ENCODE data around the gene OR5W2. TPM values are rescaled to one million over a fixed set of nuclear protein-coding genes. Genes with fewer than 3 reads are reported as not detected.
"Not testable (repeated sequence)": the region's sequence is repeated elsewhere in the genome, so short reads cannot be mapped to it uniquely, and the experiment has no call there.

The OR5W2 gene
- polyA plus RNA-seq, 1 experiment = not detected

DNA sequence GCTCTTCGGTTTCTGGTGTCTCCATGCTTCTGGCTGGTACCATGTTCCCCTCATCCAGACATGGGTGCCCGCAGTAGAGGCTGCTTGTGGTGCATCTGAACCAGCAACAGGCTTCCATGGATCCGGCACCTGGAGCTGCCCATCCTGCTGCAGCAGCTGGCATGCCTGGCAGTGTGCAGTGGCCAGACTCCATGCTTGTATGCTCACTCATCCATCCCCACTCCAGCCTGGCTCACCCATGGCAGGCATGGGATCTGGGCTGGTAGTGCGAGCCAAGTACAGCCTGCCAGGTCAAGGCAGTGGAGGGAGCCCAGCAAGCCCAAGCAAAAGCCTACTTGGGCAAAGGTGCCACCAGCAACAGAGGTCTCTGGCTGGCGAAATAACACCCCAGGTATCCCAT lies 6.2 kb upstream of the OR5W2 start:
- POLR2A ChIA-PET = no interaction called here
- TF ChIP-seq CTCF (IDR thresholded peaks at IDR 0.05; ENCODE audit: insufficient read depth, low read depth, low read length) = no peak
- no peak overlapping the region for H3K4me3 ChIP-seq (ENCODE audit: low read depth, low read length)
- no peaks in the 10 kb centered on the region for H3K27me3 ChIP-seq (ENCODE audit: control insufficient read depth, insufficient read depth, low read length)
- DNase-seq (ENCODE audit: low read depth) = no peak
- H3K36me3 ChIP-seq (ENCODE audit: control insufficient read depth, insufficient read depth, low read length) = no peaks in the 10 kb centered on the region
- CTCF ChIA-PET = no interaction called here

GRCh38 chr11:55902308-55902707 lies 12.1 kb downstream of the OR5W2 start:
- no peak for DNase-seq (ENCODE audit: low read depth)
- Histone ChIP-seq H3K27me3 (ENCODE audit: control insufficient read depth, insufficient read depth, low read length) (no peaks in the 10 kb centered on the region), H3K4me3 (ENCODE audit: low read depth, low read length) (no peak overlapping the region), H3K36me3 (ENCODE audit: control insufficient read depth, insufficient read depth, low read length) (no peaks in the 10 kb centered on the region)
- POLR2A ChIA-PET = no interaction called here
- no peak for TF ChIP-seq CTCF (IDR thresholded peaks at IDR 0.05; ENCODE audit: insufficient read depth, low read depth, low read length)
- CTCF ChIA-PET = no interaction called here

DNA sequence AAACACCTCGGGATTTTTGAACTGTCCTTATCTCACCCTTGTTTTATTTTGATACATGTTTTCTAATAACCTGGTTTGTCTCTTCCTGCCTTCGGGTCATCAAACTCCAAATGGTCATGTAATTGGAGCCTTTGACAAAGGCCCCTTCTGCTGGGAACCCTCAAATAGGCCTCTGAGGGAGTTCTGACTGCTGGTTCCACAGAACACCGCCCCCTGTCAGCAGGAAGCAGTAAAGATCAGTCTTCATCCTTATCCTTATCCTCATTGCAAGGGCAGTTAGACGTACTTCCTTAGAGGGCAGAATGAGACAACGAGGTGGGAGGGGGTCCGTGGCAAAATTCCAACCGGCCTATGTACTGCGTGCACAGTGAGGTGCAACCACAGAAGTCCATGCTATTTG lies 19.2 kb downstream of the OR5W2 start:
- H3K36me3 ChIP-seq (ENCODE audit: control insufficient read depth, insufficient read depth, low read length) = no peaks in the 10 kb centered on the region

GRCh38 chr11:55885481-55885880 lies 28.9 kb downstream of the OR5W2 start:
- H3K27me3 ChIP-seq (ENCODE audit: control insufficient read depth, insufficient read depth, low read length); H3K36me3 ChIP-seq (ENCODE audit: control insufficient read depth, insufficient read depth, low read length); H3K4me3 ChIP-seq (ENCODE audit: low read depth, low read length); DNase-seq (ENCODE audit: low read depth); CTCF ChIA-PET; POLR2A ChIA-PET: not testable (repeated sequence)

More for the DNA sequence above, 19.2 kb downstream of the OR5W2 start:
- ChIA-PET CTCF (no interaction called here), POLR2A (no interaction called here)
- Histone ChIP-seq H3K4me3 (ENCODE audit: low read depth, low read length) (no peak overlapping the region), H3K27me3 (ENCODE audit: control insufficient read depth, insufficient read depth, low read length) (no peaks in the 10 kb centered on the region)
- no peak for TF ChIP-seq CTCF (IDR thresholded peaks at IDR 0.05; ENCODE audit: insufficient read depth, low read depth, low read length)
- no peak for DNase-seq (ENCODE audit: low read depth)

DNA sequence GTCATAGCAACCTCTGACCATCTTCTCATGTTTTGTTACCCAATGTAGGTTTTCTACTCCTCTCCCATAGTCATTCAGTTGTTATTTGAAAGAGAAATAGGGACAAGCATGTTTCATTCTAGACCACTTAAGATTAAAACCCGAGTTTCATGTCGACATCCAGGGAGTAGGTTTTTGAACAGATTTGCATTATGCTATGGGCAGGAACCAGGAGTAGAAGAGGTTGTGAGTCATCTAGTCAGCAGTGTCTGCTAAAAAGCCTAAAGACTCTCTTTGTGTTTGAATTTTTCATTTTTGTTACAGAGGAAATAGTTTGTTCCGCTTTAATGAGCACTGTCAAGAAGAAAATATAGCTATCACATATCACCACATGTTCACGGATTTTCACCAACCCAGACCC lies 29.4 kb downstream of the OR5W2 start:
- DNase-seq (ENCODE audit: low read depth); CTCF ChIA-PET; POLR2A ChIA-PET; H3K27me3 ChIP-seq (ENCODE audit: control insufficient read depth, insufficient read depth, low read length); H3K36me3 ChIP-seq (ENCODE audit: control insufficient read depth, insufficient read depth, low read length); H3K4me3 ChIP-seq (ENCODE audit: low read depth, low read length): not testable (repeated sequence)

GRCh38 chr11:55882997-55883396 lies 31.4 kb downstream of the OR5W2 start, which contains the start of gene TRIM51:
Gene TRIM51 (plus strand): TSS chr11:55883297. CDS start chr11:55885429, 2,132 bp downstream.
- DNase-seq (ENCODE audit: low read depth); H3K27me3 ChIP-seq (ENCODE audit: control insufficient read depth, insufficient read depth, low read length); H3K36me3 ChIP-seq (ENCODE audit: control insufficient read depth, insufficient read depth, low read length); POLR2A ChIA-PET; CTCF ChIA-PET; H3K4me3 ChIP-seq (ENCODE audit: low read depth, low read length): not testable (repeated sequence)

DNA sequence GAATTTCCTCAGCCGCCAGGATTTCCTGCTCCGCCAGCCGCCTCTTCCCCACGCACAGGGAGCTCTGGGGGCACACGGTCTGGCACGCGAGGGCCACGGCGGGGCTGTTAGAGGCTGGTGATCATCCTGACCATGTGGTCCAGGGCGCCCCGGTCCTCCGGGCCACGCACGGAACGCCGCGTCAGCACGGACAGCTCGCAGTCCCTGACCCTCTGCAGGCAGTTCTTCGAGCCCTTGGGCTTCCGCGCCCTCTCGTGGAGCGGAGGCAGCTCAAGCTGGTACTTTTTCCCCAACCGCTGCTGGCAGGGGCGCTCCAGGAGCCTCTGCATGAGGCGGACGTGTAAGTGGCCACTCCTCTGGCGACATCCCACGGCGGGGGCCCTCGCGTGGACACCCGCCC lies 41.2 kb downstream of the OR5W2 start:
- POLR2A ChIA-PET; H3K4me3 ChIP-seq (ENCODE audit: low read depth, low read length); CTCF ChIA-PET; DNase-seq (ENCODE audit: low read depth); H3K27me3 ChIP-seq (ENCODE audit: control insufficient read depth, insufficient read depth, low read length); H3K36me3 ChIP-seq (ENCODE audit: control insufficient read depth, insufficient read depth, low read length): not testable (repeated sequence)

- CTCF ChIA-PET; DNase-seq (ENCODE audit: low read depth); H3K27me3 ChIP-seq (ENCODE audit: control insufficient read depth, insufficient read depth, low read length); H3K4me3 ChIP-seq (ENCODE audit: low read depth, low read length); POLR2A ChIA-PET; H3K36me3 ChIP-seq (ENCODE audit: control insufficient read depth, insufficient read depth, low read length): not testable (repeated sequence)
Measured at GRCh38 chr11:55872731-55873130, 41.7 kb downstream of the OR5W2 start.

DNA sequence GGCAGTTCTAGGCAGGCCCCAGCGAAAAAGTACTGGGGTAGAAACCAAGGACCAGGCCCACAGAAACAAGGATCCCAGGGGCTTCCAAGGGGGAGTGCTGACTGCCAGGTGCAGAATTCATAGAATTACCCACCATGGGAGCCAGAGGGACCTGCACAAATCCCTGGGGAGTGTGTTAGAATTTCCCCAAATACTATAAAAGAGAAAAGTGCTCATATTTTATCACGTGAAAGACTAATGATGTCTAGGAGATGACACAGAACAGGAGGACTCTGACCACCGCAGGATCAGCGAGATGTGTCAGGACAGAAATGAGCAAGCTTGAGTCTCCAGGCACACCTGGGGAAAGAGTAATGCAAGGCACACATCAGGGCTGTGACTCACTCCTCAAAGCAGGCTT lies 47.0 kb downstream of the OR5W2 start:
- POLR2A ChIA-PET; H3K36me3 ChIP-seq (ENCODE audit: control insufficient read depth, insufficient read depth, low read length); H3K4me3 ChIP-seq (ENCODE audit: low read depth, low read length); H3K27me3 ChIP-seq (ENCODE audit: control insufficient read depth, insufficient read depth, low read length); CTCF ChIA-PET; DNase-seq (ENCODE audit: low read depth): not testable (repeated sequence)

Data from BJ (cell line).